G401.6 (cell line): ENCODE measurements around the gene HARBI1.
"Not testable (repeated sequence)": the region's sequence is repeated elsewhere in the genome, so short reads cannot be mapped to it uniquely, and the experiment has no call there.

Experiments used
- FAIRE-seq: peaks from 2 replicates; lab custom pipeline; 2012; peaks lifted over from hg19 to GRCh38; lab: Jason Lieb, UNC

HARBI1 gene

GRCh38 chr11:46594785-46595184, 22.2 kb downstream of the HARBI1 start:
- FAIRE-seq = no peak

- FAIRE-seq = no peak
Observed at GRCh38 chr11:46594374-46594700, 22.7 kb downstream of the HARBI1 start.

DNA sequence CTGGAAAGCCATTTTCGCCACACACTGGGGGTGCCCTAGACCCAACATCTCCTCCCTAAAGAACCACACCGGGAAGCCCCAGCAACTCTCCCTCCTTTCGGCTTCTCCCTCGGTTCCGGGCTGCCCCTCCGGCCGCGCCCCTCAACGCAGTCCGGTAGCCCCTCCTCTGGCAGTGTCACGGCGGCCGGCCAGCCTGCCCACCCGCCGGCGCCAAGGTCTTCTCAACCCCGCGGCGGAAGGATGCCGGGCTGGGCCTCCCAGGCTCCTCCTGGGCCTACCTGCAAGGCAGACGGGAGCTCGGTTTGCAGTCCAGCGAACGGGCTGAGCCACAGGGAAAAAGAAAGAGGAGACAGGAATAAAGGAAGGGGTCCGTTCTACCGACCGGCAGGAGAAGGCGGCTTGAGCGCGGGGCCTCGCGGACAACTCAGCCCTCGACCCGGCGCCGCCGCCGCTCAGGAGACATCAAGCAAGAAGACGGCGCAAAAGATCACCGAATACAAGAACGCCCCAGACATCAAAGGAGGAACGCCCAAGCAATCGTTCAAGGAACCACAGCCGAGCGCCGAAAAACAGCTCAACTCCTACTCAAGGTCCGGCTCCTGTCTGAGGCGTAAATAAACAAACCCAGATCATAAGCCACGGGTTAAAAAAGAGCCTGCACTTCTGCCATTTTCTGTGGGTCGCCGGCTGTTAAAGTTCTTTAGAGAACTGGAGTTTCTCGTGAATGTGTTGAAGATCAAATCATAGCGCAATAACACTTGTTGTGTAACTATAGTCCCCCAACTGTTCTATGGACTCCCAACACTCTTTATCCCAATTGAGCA, 23.3 kb downstream of the HARBI1 start, which contains the start of gene AMBRA1:
TSS of gene AMBRA1 (minus strand) at position 474 of the 824 bp plus-strand sequence. CDS start 45,643 bp downstream, outside the sequence.
- peak; percentile 67 for FAIRE-seq

GRCh38 chr11:46590740-46591605, 26.1 kb downstream of the HARBI1 start:
- FAIRE-seq = no peak

GRCh38 chr11:46588915-46589314, 28.1 kb downstream of the HARBI1 start:
- no peak for FAIRE-seq

GRCh38 chr11:46588131-46588530, 28.9 kb downstream of the HARBI1 start:
- no peak for FAIRE-seq

DNA sequence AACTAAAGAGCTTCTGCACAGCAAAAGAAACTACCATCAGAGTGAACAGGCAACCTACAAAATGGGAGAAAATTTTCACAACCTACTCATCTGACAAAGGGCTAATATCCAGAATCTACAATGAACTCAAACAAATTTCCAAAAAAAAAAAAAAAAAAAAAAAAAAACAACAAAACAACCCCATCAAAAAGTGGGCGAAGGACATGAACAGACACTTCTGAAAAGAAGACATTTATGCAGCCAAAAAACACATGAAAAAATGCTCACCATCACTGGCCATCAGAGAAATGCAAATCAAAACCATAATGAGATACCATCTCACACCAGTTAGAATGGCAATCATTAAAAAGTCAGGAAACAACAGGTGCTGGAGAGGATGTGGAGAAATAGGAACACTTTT, 33.5 kb downstream of the HARBI1 start:
- not testable (repeated sequence) for FAIRE-seq

GRCh38 chr11:46582588-46582987, 34.4 kb downstream of the HARBI1 start:
- no peak for FAIRE-seq

DNA sequence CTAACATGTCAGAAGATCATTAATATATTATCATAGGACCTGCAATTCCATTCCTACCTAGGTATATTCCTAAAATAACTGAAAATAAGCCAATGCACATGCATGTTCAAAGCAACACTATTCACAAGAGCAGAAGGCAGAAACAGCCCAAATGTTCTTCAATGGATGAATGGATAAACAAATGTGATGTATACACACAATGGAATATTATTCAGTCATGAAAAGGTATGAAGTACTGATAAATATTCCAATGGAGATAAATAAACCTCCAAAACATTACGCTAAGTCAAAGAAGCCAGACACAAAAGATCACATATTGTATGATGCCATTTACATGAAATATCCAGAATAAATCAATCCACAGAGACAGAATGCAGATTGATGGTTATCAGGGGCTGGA, 40.0 kb downstream of the HARBI1 start:
- no peak for FAIRE-seq

DNA sequence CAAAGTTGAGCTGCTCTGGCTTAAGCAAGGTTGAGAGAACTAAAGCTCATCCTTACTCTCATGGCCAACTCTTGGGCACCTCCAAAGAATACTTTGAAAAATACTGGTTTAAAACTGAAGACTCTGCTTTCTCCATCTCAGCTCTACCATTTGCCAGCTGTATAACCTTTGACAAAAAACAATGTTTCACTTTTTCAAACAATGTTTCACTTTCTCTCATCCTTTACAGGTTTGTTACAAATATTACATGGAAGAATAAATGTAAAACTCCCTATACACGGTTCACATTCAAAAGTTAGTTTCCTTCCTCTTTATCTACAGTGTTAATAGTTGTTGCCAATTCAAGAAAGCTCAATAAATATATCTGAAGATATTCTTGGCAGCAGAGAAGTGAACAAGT, 42.4 kb downstream of the HARBI1 start:
- no peak for FAIRE-seq

GRCh38 chr11:46570790-46571398, 46.1 kb downstream of the HARBI1 start:
- no peak for FAIRE-seq

DNA sequence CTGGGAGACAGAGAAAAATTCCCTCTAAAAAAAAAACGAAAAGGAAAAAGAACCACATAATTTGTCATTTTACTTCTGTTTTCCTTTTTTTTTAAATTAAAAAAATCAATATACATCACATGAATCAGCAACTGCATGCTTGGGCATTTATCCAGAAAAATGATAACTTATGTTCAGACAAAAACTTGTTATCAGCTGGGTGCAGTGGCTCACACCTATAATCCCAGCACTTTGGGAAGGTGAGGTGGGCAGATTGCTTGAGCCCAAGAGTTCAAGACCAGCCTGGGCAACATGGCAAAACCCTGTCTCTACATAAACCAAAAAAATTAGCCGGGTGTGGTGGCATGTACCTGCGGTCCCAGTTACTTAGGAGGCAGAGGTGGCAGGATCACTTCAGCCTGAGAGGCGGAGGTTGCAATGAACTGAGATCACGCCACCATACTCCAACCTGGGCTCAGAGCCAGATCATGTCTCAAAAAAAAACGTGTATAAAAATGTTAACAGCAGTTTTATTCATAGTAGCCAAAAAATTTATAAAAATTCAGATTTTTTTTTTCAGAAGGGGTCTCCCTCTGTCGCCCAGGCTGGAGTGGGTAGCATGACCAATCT, 51.7 kb downstream of the HARBI1 start:
- FAIRE-seq = no peak

GRCh38 chr11:46564459-46564858, 52.6 kb downstream of the HARBI1 start:
- no peak for FAIRE-seq

DNA sequence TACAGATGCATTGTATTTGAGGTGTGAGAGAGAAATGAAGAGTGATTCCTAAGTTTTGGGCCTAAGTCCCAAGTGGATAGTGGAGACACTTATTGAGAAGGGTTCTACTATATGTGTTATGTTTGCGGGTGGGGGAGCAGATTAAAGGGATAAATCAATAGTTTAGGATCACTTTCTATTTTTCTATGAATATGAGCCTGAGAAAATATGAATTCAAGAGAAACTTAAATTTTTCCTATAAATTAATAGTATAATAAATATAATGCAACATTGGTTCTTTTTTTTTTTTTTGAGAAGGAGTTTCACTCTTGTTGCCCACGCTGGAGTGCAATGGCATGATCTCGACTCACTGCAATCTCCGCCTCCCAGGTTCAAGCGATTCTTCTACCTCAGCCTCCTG, 54.5 kb downstream of the HARBI1 start:
- FAIRE-seq = no peak

- no peak for FAIRE-seq
Observed at GRCh38 chr11:46560300-46560991, 56.6 kb downstream of the HARBI1 start.

GRCh38 chr11:46559815-46560214, 57.2 kb downstream of the HARBI1 start:
- FAIRE-seq = no peak

GRCh38 chr11:46557684-46558151, 59.3 kb downstream of the HARBI1 start:
- no peak for FAIRE-seq

DNA sequence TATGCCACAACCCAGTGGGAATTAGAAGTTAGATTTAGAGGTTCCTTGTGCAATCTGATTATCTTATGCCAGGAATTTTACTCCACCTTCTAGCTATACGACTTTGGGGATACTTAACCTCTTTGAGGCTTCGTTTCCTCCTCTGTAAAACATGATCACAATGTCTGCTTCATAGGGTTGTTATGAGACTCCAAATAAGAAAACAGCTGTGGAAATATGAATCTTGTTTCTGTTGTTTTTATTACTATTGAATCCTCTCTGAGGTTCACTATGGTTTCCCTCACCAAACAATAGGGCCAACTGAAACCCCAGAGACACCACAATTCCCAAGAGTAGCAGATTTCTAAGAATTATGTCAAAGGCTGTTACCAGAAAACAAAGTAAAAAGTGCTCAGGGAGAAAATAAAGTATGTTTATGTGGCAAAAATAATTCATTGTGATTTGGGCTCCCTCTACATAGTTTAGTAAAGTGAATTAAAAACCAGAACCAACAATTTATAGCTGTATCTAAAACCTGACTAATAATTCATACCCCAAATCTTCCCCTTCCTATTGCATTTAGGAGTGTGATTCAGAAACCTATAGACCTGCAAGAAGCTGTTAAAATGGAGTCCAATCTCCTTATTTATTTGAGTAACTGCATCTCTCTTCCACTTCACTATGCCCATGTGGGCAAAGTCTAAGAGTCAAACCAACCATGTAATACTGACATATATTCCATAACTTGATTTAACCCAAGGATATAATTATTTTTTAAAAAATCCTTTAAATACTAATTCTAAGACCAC, 61.6 kb downstream of the HARBI1 start:
- FAIRE-seq = peak; percentile 37

DNA sequence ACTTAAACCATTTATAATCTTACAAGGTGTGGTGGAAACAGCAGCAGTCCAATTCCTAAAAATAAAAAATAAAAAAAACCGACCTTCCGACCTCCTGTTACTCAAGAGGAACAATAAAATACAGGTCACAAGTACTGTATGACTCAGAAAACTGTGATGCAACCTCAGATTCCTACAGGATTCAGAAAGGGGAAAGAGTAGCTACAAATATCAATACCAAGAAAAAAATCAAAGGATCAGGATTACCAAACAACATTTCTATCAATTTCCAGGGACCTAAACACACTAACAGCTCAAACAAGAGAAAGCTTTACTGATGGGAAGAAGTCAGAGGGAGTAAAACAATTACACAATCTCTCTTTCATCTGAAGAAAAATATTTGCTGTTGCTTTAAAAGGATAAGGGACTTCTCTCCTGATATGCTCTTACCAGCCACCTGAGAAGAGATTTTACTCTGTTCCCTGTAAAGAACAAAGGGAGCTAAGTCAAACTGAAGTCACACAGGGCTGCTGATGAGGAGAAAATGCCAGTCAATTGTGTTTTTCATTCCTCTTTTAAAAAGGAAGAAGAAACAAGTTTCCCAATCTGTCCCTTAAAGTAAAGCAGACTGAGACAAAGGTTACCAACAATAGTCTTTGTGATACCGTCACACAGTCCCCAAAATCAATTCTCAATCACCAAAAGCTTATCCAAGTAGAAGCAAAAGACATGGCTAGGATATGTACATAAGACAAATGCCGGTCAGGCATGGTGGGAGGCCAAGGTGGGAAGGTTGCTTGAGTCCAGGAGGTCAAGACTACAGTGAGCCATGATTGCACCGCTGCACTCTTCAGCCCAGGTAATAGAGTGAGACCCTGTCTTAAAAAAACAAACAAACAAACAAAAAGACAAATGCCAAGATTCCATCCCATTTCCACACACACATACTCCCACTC, 62.5 kb downstream of the HARBI1 start:
- FAIRE-seq = peak; percentile 91

GRCh38 chr11:46553814-46554212, 63.2 kb downstream of the HARBI1 start:
- FAIRE-seq = no peak
